ENCODE results near the gene WSCD1.

Gene WSCD1

DNA sequence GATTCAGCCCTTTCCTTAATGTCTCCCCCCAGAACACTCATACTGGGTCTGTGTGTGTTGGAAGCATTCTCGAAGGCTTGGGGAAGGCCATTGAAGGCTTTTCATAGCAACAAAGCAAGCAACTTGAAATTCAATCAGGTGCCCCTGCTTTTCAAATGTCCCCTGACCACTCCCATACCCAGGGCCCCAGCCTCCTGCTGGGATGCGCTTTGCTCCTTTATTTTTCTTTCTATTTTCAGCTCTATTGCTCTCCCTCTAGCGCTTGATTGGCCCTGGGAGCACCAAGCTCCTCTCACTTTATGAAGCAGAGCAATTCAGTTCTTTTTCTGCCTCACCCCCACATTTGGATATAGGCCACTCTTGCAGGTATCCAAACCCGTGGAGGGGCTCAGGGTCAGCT, 92.0 kb downstream of the WSCD1 start:
- Histone ChIP-seq H3K9me3 (replicated peaks in 1 of 11) (no peaks in the 10 kb centered on the region), H4K20me1 (no peaks in the 10 kb centered on the region), H3K27me3 (0 out of 22 replicates have a peak, but pooled peaks cover 0 to 4% (median 0%) of the 10 kb centered on the region in 11 experiments), H3K27ac (peak overlapping the region in 1 of 11 experiments; percentile 17; a peak in 2 of 22 replicates), H3K4me3 (no peak overlapping the region), H3K4me1 (peaks cover 38 to 58% (median 54%) of the 10 kb centered on the region in 10 experiments), H3K9ac (no peak overlapping the region), H3K36me3 (no peaks in the 10 kb centered on the region), H3K4me2 (no peak overlapping the region)
- no peak for TF ChIP-seq Cebpa-rat (IDR thresholded peaks at IDR 0.05)

GRCh38 chr17:6162892-6163291, 92.7 kb downstream of the WSCD1 start:
- TF ChIP-seq Cebpa-rat (IDR thresholded peaks at IDR 0.05): no peak

GRCh38 chr17:6163612-6164333, 93.6 kb downstream of the WSCD1 start:
- H3K4me3 ChIP-seq: no peak overlapping the region
- H3K36me3 ChIP-seq: no peaks in the 10 kb centered on the region
- peaks cover 42 to 55% (median 51%) of the 10 kb centered on the region in 10 experiments for H3K4me1 ChIP-seq
- peak overlapping the region in 4 of 11 experiments; percentile 4 to 59 (median 18); a peak in 5 of 22 replicates for H3K9ac ChIP-seq
- H3K27me3 ChIP-seq: 0 out of 22 replicates have a peak, but pooled peaks cover 0 to 3% (median 0%) of the 10 kb centered on the region in 11 experiments
- peak in 8 of 11 experiments; percentile 27 to 88 (median 77); a peak in 11 of 22 replicates for TF ChIP-seq Cebpa-rat (IDR thresholded peaks at IDR 0.05)
- H4K20me1 ChIP-seq: no peaks in the 10 kb centered on the region
- no peaks in the 10 kb centered on the region for H3K9me3 ChIP-seq (replicated peaks in 1 of 11)
- peak overlapping the region; percentile 38 to 82 (median 65) for H3K4me2 ChIP-seq
- H3K27ac ChIP-seq: peak overlapping the region in 8 of 11 experiments; percentile 14 to 85 (median 78); a peak in 15 of 22 replicates

More at GRCh38 chr17:6162892-6163291, 92.7 kb downstream of the WSCD1 start:
- Histone ChIP-seq H3K9ac (peak overlapping the region in 5 of 11 experiments; percentile 4 to 59 (median 29); a peak in 3 of 22 replicates), H3K27ac (peak overlapping the region in 8 of 11 experiments; percentile 14 to 85 (median 72); a peak in 14 of 22 replicates), H3K9me3 (replicated peaks in 1 of 11) (no peaks in the 10 kb centered on the region), H3K27me3 (0 out of 22 replicates have a peak, but pooled peaks cover 0 to 4% (median 0%) of the 10 kb centered on the region in 11 experiments), H3K36me3 (no peaks in the 10 kb centered on the region), H3K4me1 (peaks cover 42 to 56% (median 54%) of the 10 kb centered on the region in 10 experiments), H3K4me2 (peak overlapping the region; percentile 38 to 82 (median 65)), H3K4me3 (no peak overlapping the region), H4K20me1 (no peaks in the 10 kb centered on the region)

DNA sequence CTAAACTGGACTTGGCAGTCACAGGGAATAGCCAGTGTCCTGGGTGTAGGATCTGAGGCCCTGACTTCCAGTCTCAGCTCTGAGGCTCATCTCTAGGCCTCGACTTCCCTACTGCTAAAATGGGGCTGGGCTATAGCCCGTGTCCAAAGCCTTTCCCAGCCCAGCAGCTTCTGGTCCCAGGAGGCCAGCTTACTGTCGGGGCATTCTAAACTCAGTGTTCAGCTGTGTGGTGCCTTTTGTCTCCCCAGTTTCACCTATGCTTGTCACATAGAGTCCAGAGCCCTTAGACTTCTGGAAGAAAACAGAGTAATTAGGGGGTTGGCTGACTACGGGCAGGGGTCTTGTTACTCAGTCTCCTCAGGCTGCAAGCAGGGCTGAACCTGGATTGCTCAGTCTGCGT, 94.8 kb downstream of the WSCD1 start:
- H3K4me1 ChIP-seq: peaks cover 42 to 55% (median 51%) of the 10 kb centered on the region in 10 experiments
- no peaks in the 10 kb centered on the region for H4K20me1 ChIP-seq
- no peak overlapping the region for H3K4me3 ChIP-seq

DNA sequence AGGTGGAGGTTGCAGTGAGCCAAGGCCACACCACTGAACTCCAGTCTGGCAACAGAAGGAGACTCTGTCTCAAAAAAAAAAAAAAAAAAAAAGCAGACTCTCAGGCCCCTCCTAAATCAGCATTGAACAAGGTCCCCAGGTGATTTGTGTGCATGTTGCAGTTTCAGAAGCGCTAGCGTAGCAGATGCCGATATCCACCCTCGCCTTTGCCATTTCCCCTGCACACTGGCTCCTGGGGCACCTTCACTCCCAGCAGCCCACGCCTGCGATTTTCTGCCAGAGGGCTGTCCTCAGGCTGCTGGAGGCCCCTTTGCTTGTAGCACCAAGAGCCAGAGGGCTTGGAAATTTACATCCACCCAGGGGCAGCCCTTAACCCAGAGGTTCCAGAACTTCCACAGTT, 95.6 kb downstream of the WSCD1 start:
- H3K4me3 ChIP-seq: no peak overlapping the region
- TF ChIP-seq Cebpa-rat (IDR thresholded peaks at IDR 0.05): no peak
- peaks cover 0 to 11% (median 0%) of the 10 kb centered on the region in 11 experiments; a peak in 5 of 22 replicates for H3K9me3 ChIP-seq (replicated peaks in 1 of 11)
- peak overlapping the region; percentile 29 to 85 (median 67); a peak in 20 of 22 replicates for H3K27ac ChIP-seq
- H3K27me3 ChIP-seq: no peaks in the 10 kb centered on the region
- peaks cover 42 to 55% (median 51%) of the 10 kb centered on the region in 10 experiments for H3K4me1 ChIP-seq
- H4K20me1 ChIP-seq: no peaks in the 10 kb centered on the region
- peak overlapping the region in 4 of 11 experiments; percentile 5 to 65 (median 42); a peak in 6 of 22 replicates for H3K9ac ChIP-seq
- H3K36me3 ChIP-seq: no peaks in the 10 kb centered on the region
- H3K4me2 ChIP-seq: peak overlapping the region; percentile 59 to 82 (median 78)

More for the DNA sequence above, 94.8 kb downstream of the WSCD1 start:
- Histone ChIP-seq H3K4me2 (peak overlapping the region in 9 of 11 experiments; percentile 59 to 82 (median 78); a peak in 18 of 22 replicates), H3K27me3 (no peaks in the 10 kb centered on the region), H3K36me3 (no peaks in the 10 kb centered on the region), H3K27ac (peak overlapping the region in 8 of 11 experiments; percentile 20 to 85 (median 78); a peak in 13 of 22 replicates), H3K9ac (peak overlapping the region in 2 of 11 experiments; percentile 5 to 20; a peak in 4 of 22 replicates), H3K9me3 (replicated peaks in 1 of 11) (peaks cover 0 to 3% (median 0%) of the 10 kb centered on the region in 11 experiments; a peak in 4 of 22 replicates)
- TF ChIP-seq Cebpa-rat (IDR thresholded peaks at IDR 0.05): no peak

GRCh38 chr17:6166492-6167179, 96.5 kb downstream of the WSCD1 start:
- Histone ChIP-seq H3K4me1 (peaks cover 42 to 55% (median 51%) of the 10 kb centered on the region in 10 experiments), H3K27ac (peak overlapping the region; percentile 11 to 85 (median 69); a peak in 20 of 22 replicates), H3K4me2 (peak overlapping the region; percentile 59 to 82 (median 78)), H3K9ac (peak overlapping the region in 9 of 11 experiments; percentile 2 to 68 (median 45); a peak in 13 of 22 replicates), H3K9me3 (replicated peaks in 1 of 11) (peaks cover 0 to 11% (median 0%) of the 10 kb centered on the region in 11 experiments; a peak in 5 of 22 replicates), H3K27me3 (no peaks in the 10 kb centered on the region), H3K36me3 (no peaks in the 10 kb centered on the region), H3K4me3 (no peak overlapping the region), H4K20me1 (no peaks in the 10 kb centered on the region)
- TF ChIP-seq Cebpa-rat (IDR thresholded peaks at IDR 0.05): peak in 8 of 11 experiments; percentile 57 to 83 (median 73); a peak in 13 of 22 replicates

- no peak overlapping the region for H3K4me3 ChIP-seq
- H3K4me1 ChIP-seq: peaks cover 36 to 49% (median 44%) of the 10 kb centered on the region in 10 experiments
- H3K27me3 ChIP-seq: no peaks in the 10 kb centered on the region
- peak overlapping the region in 2 of 11 experiments; percentile 80 to 84; a peak in 2 of 22 replicates for H3K27ac ChIP-seq
- no peak overlapping the region for H3K4me2 ChIP-seq
- no peak for TF ChIP-seq Cebpa-rat (IDR thresholded peaks at IDR 0.05)
- no peaks in the 10 kb centered on the region for H3K36me3 ChIP-seq
- peaks cover 0 to 11% (median 0%) of the 10 kb centered on the region in 11 experiments; a peak in 5 of 22 replicates for H3K9me3 ChIP-seq (replicated peaks in 1 of 11)
- no peaks in the 10 kb centered on the region for H4K20me1 ChIP-seq
- no peak overlapping the region for H3K9ac ChIP-seq
Observed at GRCh38 chr17:6168296-6168695, 98.1 kb downstream of the WSCD1 start.

GRCh38 chr17:6170349-6170748, 100.2 kb downstream of the WSCD1 start:
- no peaks in the 10 kb centered on the region; a peak in 1 of 22 replicates for H3K27me3 ChIP-seq
- H3K4me3 ChIP-seq: no peak overlapping the region
- no peak overlapping the region for H3K27ac ChIP-seq
- no peaks in the 10 kb centered on the region for H4K20me1 ChIP-seq
- TF ChIP-seq Cebpa-rat (IDR thresholded peaks at IDR 0.05): no peak
- no peaks in the 10 kb centered on the region for H3K36me3 ChIP-seq
- peaks cover 0 to 11% (median 0%) of the 10 kb centered on the region in 11 experiments; a peak in 5 of 22 replicates for H3K9me3 ChIP-seq (replicated peaks in 1 of 11)
- H3K9ac ChIP-seq: no peak overlapping the region
- no peak overlapping the region for H3K4me2 ChIP-seq
- H3K4me1 ChIP-seq: peaks cover 23 to 28% (median 24%) of the 10 kb centered on the region in 10 experiments
